Trophoblast cell (in vitro differentiated cells and primary cell): ENCODE results near the gene MS4A10. TPM values are rescaled to one million over a fixed set of nuclear protein-coding genes. Genes with fewer than 3 reads are reported as not detected.

Experiments
- DNase-seq, 2 donors: peaks; one replicate each; pipeline ENCODE4 v3.0.0-alpha.2; 2016
- H2AFZ ChIP-seq: 2 replicates; pipeline ENCODE4 v1.6.1; 2013; ENCODE audit warnings: low read length, moderate library complexity, mild to moderate bottlenecking; ENCODE audit not compliant: insufficient read depth, poor library complexity
- H2AK5ac ChIP-seq: 2 replicates; pipeline ENCODE4 v1.6.1; 2013; ENCODE audit warnings: mild to moderate bottlenecking, low read length
- H2BK120ac ChIP-seq: 2 replicates; pipeline ENCODE4 v1.6.1; 2013; ENCODE audit warnings: low read length, mild to moderate bottlenecking, moderate library complexity; ENCODE audit not compliant: insufficient read depth, poor library complexity
- H2BK12ac ChIP-seq: 2 replicates; pipeline ENCODE4 v1.6.1; 2013; ENCODE audit warnings: mild to moderate bottlenecking, low read length, moderate library complexity
- H2BK5ac ChIP-seq: 2 replicates; pipeline ENCODE4 v1.6.1; 2013; ENCODE audit warnings: low read length, low read depth, moderate library complexity, mild to moderate bottlenecking; ENCODE audit not compliant: poor library complexity
- H3K14ac ChIP-seq: 2 replicates; pipeline ENCODE4 v1.6.1; 2013; ENCODE audit warnings: mild to moderate bottlenecking, low read length
- H3K18ac ChIP-seq: 2 replicates; pipeline ENCODE4 v1.6.1; 2013; ENCODE audit warnings: mild to moderate bottlenecking, low read length
- H3K23ac ChIP-seq: 2 replicates; pipeline ENCODE4 v1.6.1; 2013; ENCODE audit warnings: low read length
- H3K27ac ChIP-seq: 2 replicates; pipeline ENCODE4 v1.5.1; 2013; ENCODE audit warnings: low read depth, mild to moderate bottlenecking, inconsistent platforms, low read length, moderate library complexity
- H3K27me3 ChIP-seq: 2 replicates; pipeline ENCODE4 v1.6.1; 2013; ENCODE audit warnings: inconsistent platforms, mild to moderate bottlenecking, low read length, moderate library complexity; ENCODE audit not compliant: insufficient read depth
- H3K36me3 ChIP-seq, 2 experiments: 1 replicate in 1 of 2; 2 replicates in 1 of 2; pipeline ENCODE4 v1.6.1; 2013; ENCODE audit warnings: low read length in 2 of 2, mild to moderate bottlenecking in 2 of 2, moderate library complexity in 1 of 2; ENCODE audit not compliant: insufficient read depth in 2 of 2, control insufficient read depth in 1 of 2
- H3K4ac ChIP-seq: 2 replicates; pipeline ENCODE4 v1.6.1; 2013; ENCODE audit warnings: low read depth, mild to moderate bottlenecking, low read length, moderate library complexity
- H3K4me1 ChIP-seq, 2 experiments: 1 replicate in 1 of 2; 2 replicates in 1 of 2; pipeline ENCODE4 v1.6.1; 2013; ENCODE audit warnings: low read length in 2 of 2, mild to moderate bottlenecking in 2 of 2, moderate library complexity in 1 of 2; ENCODE audit not compliant: insufficient read depth in 2 of 2, control insufficient read depth in 1 of 2
- H3K4me2 ChIP-seq: 2 replicates; pipeline ENCODE4 v1.6.1; 2013; ENCODE audit warnings: inconsistent platforms, mild to moderate bottlenecking, low read length, moderate library complexity
- H3K4me3 ChIP-seq: 2 replicates; pipeline ENCODE4 v1.5.1; 2013; ENCODE audit warnings: mild to moderate bottlenecking, low read depth, low read length, inconsistent platforms
- H3K79me1 ChIP-seq: one replicate; pipeline ENCODE4 v1.6.1; 2013; ENCODE audit warnings: low read length
- H3K79me2 ChIP-seq: 2 replicates; pipeline ENCODE4 v1.6.1; 2013; ENCODE audit warnings: low read length, mild to moderate bottlenecking; ENCODE audit not compliant: control insufficient read depth, insufficient read depth, poor library complexity
- H3K9ac ChIP-seq: 2 replicates; pipeline ENCODE4 v1.6.1; 2013; ENCODE audit warnings: mild to moderate bottlenecking, low read length
- H3K9me3 ChIP-seq: 2 replicates; pipeline ENCODE4 v1.6.1; 2013; ENCODE audit warnings: low read depth, mild to moderate bottlenecking, control low read depth, inconsistent platforms, low read length; ENCODE audit not compliant: insufficient read depth
- H4K12ac ChIP-seq: 2 replicates; pipeline ENCODE4 v1.6.1; 2013; ENCODE audit warnings: low read depth, mild to moderate bottlenecking, low read length, moderate library complexity
- H4K8ac ChIP-seq: 2 replicates; pipeline ENCODE4 v1.6.1; 2013; ENCODE audit warnings: low read depth, mild to moderate bottlenecking, low read length, moderate library complexity
- H4K91ac ChIP-seq: one replicate; pipeline ENCODE4 v1.6.1; 2013; ENCODE audit warnings: low read depth, mild to moderate bottlenecking, low read length, moderate library complexity
- WGBS: extraction: QIAGEN DNeasy Blood & Tissue Kit; methylation state at CpG from one replicate; pipeline ENCODE4 v1.1.7; 2013; ENCODE audit warnings: missing lambda C conversion rate; ENCODE audit not compliant: insufficient read length, insufficient coverage; ENCODE audit errors: extremely low coverage; 5-methylcytosine and 5-hydroxymethylcytosine counted together
- polyA plus RNA-seq: library from polyadenylated mRNA; stranded (reverse); fragments of 200-250 nt; gene quantifications from 2 replicates; pipeline ENCODE4 v1.2.3, GENCODE V29; 2013

The MS4A10 gene
- polyA plus RNA-seq = 0.11 and 0.14 TPM in 2 replicates

GRCh38 chr11:60785136-60785535 is at the start of gene MS4A10:
Gene MS4A10, plus strand, starts transcription at chr11:60785333. Its CDS starts 5,003 bp downstream, at chr11:60790336.
- Histone ChIP-seq H2BK120ac (no peak within 1 kb of the TSS), H3K79me1 (no peaks in the 10 kb centered on the region), H3K4me3 (no peak within 1 kb of the TSS), H2AFZ (no peak within 1 kb of the TSS), H4K12ac (no peak within 1 kb of the TSS), H3K4ac (no peak within 1 kb of the TSS), H3K79me2 (no peaks in the 10 kb centered on the region), H3K4me1 (no peaks in the 10 kb centered on the region), H4K91ac (no peak within 1 kb of the TSS), H3K27ac (no peak within 1 kb of the TSS), H2AK5ac (no peak within 1 kb of the TSS), H3K23ac (no peak within 1 kb of the TSS), H3K4me2 (no peak within 1 kb of the TSS), H3K27me3 (no peaks in the 10 kb centered on the region), H3K9me3 (peaks cover 4% of the 10 kb centered on the region), H4K8ac (no peak within 1 kb of the TSS), H3K9ac (no peak within 1 kb of the TSS), H3K14ac (no peak within 1 kb of the TSS), H3K36me3 (no peaks in the 10 kb centered on the region), H3K18ac (no peak within 1 kb of the TSS), H2BK5ac (no peak within 1 kb of the TSS), H2BK12ac (no peak within 1 kb of the TSS)
- WGBS = no CpG with 5 or more reads among the region's 9 CpGs
- no peak for DNase-seq

DNA sequence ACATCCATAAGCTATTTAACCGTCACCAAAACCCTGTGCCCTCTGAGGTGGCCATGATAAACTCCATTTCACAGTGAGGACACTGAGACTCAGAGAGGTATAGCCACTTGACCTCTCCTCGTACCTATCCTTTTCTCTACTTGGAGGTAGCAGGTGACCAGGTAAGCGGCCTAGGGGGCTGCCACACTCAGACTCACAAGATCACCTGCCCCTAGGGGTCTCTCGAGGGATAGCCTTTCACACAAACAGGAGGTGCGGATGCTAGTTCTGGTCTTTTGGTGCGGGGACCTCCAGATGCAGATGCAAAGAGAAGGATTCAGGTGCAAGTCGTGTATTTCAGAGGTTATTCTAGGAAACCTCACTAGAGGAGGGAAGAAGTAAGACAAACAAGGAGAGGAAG is 46.0 kb upstream of the MS4A10 start:
- no peak overlapping the region for H3K14ac ChIP-seq
- H3K18ac ChIP-seq = no peak overlapping the region
- H3K9ac ChIP-seq = no peak overlapping the region
- no peaks in the 10 kb centered on the region for H3K79me2 ChIP-seq
- no peaks in the 10 kb centered on the region for H3K36me3 ChIP-seq
- DNase-seq = no peak
- H3K27ac ChIP-seq = no peak overlapping the region
- no peaks in the 10 kb centered on the region for H3K79me1 ChIP-seq
- H4K12ac ChIP-seq = no peak overlapping the region
- no peaks in the 10 kb centered on the region for H3K27me3 ChIP-seq
- no peak overlapping the region for H3K4me2 ChIP-seq
- H2AFZ ChIP-seq = no peak overlapping the region
- H4K8ac ChIP-seq = no peak overlapping the region
- H3K4me1 ChIP-seq = no peaks in the 10 kb centered on the region
- no peak overlapping the region for H3K4me3 ChIP-seq
- H3K23ac ChIP-seq = no peak overlapping the region
- H3K9me3 ChIP-seq = peaks cover 4% of the 10 kb centered on the region
- no peak overlapping the region for H2AK5ac ChIP-seq
- H3K4ac ChIP-seq = no peak overlapping the region
- no peak overlapping the region for H2BK12ac ChIP-seq
- no CpG with 5 or more reads among the region's 7 CpGs for WGBS
- H4K91ac ChIP-seq = no peak overlapping the region
- H2BK120ac ChIP-seq = no peak overlapping the region
- H2BK5ac ChIP-seq = no peak overlapping the region

DNA sequence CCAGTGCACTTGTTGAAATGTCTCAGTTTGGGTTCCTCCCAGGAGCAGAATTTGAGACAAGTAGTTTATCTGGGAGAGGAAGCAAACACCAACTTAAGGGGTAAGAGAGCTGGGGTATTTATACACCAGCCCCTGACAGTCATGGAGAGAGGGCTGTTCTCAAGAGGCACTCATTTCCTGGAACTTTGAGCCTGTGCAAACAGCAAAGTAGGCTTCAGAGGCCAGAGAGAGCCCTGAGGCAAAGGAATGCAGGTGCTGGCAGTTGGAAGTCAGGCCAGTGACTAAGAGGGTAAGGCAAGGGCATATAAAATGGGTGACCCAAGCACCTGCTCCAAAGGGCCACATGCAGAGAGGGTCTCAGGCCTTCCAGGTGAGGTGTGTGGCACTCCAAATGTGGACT is 44.6 kb upstream of the MS4A10 start:
- H2AFZ ChIP-seq = no peak overlapping the region
- no peak overlapping the region for H4K91ac ChIP-seq
- H3K18ac ChIP-seq = no peak overlapping the region
- H3K4me3 ChIP-seq = no peak overlapping the region
- H3K4me1 ChIP-seq = no peaks in the 10 kb centered on the region
- no peaks in the 10 kb centered on the region for H3K79me1 ChIP-seq
- no peak overlapping the region for H2BK120ac ChIP-seq
- H3K27me3 ChIP-seq = no peaks in the 10 kb centered on the region
- no peak overlapping the region for H3K4ac ChIP-seq
- no peaks in the 10 kb centered on the region for H3K79me2 ChIP-seq
- H3K9ac ChIP-seq = no peak overlapping the region
- no peak overlapping the region for H2BK12ac ChIP-seq
- no peak overlapping the region for H3K14ac ChIP-seq
- no peak overlapping the region for H3K23ac ChIP-seq
- no peak overlapping the region for H2AK5ac ChIP-seq
- H2BK5ac ChIP-seq = no peak overlapping the region
- peak; percentile 38 to 59 for DNase-seq
- no peak overlapping the region for H4K8ac ChIP-seq
- peaks cover 4% of the 10 kb centered on the region for H3K9me3 ChIP-seq
- no peak overlapping the region for H3K27ac ChIP-seq
- no peaks in the 10 kb centered on the region for H3K36me3 ChIP-seq
- H3K4me2 ChIP-seq = no peak overlapping the region
- no peak overlapping the region for H4K12ac ChIP-seq

GRCh38 chr11:60741421-60741820 is 43.7 kb upstream of the MS4A10 start:
- no peak overlapping the region for H4K12ac ChIP-seq
- H3K23ac ChIP-seq = peak overlapping the region; percentile 16
- H2BK5ac ChIP-seq = no peak overlapping the region
- no peaks in the 10 kb centered on the region for H3K27me3 ChIP-seq
- H2BK120ac ChIP-seq = no peak overlapping the region
- no peak overlapping the region for H3K18ac ChIP-seq
- no peak overlapping the region for H2AK5ac ChIP-seq
- DNase-seq = peak in 1 of 2 donors; percentile 19
- H4K8ac ChIP-seq = no peak overlapping the region
- H3K9me3 ChIP-seq = peaks cover 4% of the 10 kb centered on the region
- H3K4ac ChIP-seq = no peak overlapping the region
- no CpG with 5 or more reads among the region's 3 CpGs for WGBS
- H3K79me2 ChIP-seq = no peaks in the 10 kb centered on the region
- H3K9ac ChIP-seq = no peak overlapping the region
- no peak overlapping the region for H3K14ac ChIP-seq
- H2AFZ ChIP-seq = no peak overlapping the region
- no peak overlapping the region for H2BK12ac ChIP-seq
- H3K4me2 ChIP-seq = no peak overlapping the region
- H4K91ac ChIP-seq = no peak overlapping the region
- no peak overlapping the region for H3K4me3 ChIP-seq
- no peaks in the 10 kb centered on the region for H3K4me1 ChIP-seq
- H3K79me1 ChIP-seq = no peaks in the 10 kb centered on the region
- H3K36me3 ChIP-seq = no peaks in the 10 kb centered on the region
- H3K27ac ChIP-seq = no peak overlapping the region
